Erythroblast (primary cell): ENCODE results near the gene GBP3.

Experiments
- GATA1 ChIP-seq: IDR thresholded peaks from 2 replicates; pipeline ENCODE4 v1.6.1; 2011; ENCODE audit warnings: low read depth, mild to moderate bottlenecking, control low read depth, low read length, moderate library complexity
- POLR2A ChIP-seq: IDR thresholded peaks from 2 replicates; pipeline ENCODE4 v1.6.1; 2011; ENCODE audit warnings: mild to moderate bottlenecking, low read length

DNA sequence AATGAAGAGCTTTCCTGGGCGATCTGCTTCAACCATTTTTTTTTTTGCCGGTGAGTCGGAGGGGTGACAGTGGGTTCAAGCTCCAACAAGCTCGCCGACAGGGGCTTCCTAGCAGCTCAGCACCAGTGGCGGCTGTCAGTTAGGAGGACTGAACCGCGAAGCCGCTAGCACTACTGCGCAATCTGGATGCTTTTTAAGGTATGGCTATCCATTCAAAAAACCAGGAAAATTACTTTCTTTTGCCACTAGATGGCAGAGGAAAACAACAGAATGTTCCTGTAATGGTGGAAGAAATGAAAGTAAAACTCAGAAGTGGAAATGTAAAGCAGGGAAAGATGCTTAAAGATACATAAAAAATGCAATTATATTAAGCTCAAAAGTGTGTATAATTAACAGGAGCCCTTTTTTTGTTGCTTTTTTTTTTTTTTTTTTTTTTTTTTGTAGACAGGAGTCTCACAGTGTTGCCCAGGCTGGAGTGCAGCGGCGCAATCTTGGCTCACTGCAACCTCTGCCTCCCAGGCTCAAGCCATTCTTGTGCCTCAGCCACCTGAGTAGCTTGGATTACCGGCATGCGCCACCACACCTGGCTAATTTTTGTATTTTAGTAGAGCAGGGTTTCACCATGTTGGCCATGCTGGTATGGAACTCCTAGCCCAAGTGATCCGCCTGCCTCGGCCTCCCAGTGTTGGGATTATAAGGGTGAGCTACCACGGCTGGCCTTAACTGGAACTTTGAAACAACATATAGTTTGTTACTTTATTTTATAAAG is 38.7 kb downstream of the GBP3 start:
- TF ChIP-seq POLR2A = no peak
- no peak for TF ChIP-seq GATA1
